Rectal smooth muscle tissue (tissue), 1 donor: ENCODE measurements around the gene TRERF1.

Experiments
- H3K27ac ChIP-seq: one replicate; pipeline ENCODE4 v1.7.0; 2013; ENCODE audit warnings: low read depth, low read length, inconsistent platforms
- H3K27me3 ChIP-seq: one replicate; pipeline ENCODE4 v1.7.0; 2013; ENCODE audit warnings: low read length; ENCODE audit not compliant: control insufficient read depth, insufficient read depth
- H3K36me3 ChIP-seq: one replicate; pipeline ENCODE4 v1.7.0; 2013; ENCODE audit warnings: low read length; ENCODE audit not compliant: control insufficient read depth, insufficient read depth
- H3K4me1 ChIP-seq: one replicate; pipeline ENCODE4 v1.7.0; 2013; ENCODE audit warnings: low read length; ENCODE audit not compliant: control insufficient read depth, insufficient read depth
- H3K4me3 ChIP-seq: one replicate; pipeline ENCODE4 v1.7.0; 2013; ENCODE audit warnings: low read length
- H3K9ac ChIP-seq: one replicate; pipeline ENCODE4 v1.7.0; 2013; ENCODE audit warnings: low read length

TRERF1 gene

DNA sequence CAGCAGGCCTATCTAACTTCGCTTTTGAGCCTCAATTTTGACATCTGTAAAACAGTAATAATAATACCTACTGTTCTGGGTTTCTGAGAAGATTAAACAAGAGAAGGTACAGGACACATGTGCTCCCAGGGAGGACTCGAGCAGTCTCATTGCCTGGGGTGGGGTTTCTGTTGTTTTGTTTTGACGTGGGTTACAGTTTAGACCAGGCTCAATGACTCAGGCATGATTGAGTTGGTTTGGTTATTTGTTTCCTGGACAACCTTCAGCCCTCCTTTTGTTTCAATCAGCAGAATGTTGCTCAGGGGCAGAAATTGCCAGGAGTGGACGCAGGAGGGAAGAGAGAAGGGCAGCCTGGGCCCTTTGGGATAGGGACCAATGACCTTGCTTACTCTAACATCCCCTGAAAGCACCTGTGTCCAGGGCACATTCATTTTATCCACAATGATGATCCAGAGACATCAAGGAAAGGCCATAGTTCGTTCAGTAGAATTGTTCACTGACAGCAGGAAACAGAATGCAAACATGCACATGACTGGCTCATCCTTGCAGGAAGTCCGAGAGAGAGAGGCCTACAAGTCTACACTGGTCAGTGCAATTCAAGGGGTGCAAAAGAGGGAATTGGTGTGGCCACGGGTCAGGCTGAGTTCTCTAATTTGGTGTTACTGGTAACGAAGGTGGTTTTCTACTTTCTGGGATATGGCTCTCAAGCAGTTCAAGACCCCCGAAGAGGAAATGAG, 159.6 kb downstream of the TRERF1 start:
- Histone ChIP-seq H3K4me1 (no peaks in the 10 kb centered on the region), H3K4me3 (no peak overlapping the region), H3K9ac (no peak overlapping the region), H3K36me3 (no peaks in the 10 kb centered on the region), H3K27me3 (no peaks in the 10 kb centered on the region), H3K27ac (no peak overlapping the region)

DNA sequence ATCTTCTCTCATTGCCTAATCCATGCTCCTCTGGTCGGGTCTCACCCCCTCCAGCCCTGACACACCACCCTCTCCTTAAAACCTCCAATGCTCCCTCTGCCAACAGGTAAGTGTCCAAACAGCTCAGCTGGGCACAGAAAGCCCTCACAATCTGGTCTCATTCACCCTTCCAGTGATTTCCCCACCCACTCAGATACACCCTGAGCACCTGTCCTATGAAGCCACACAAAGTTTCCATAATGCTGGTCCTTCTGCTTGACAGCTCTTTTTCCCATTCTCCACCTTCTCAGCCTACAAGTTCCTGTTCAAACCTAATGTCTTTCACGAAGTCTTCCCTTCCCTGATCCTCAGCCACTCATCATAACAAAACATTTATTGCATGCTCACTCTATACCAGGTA, 164.0 kb downstream of the TRERF1 start:
- H3K27ac ChIP-seq = no peak overlapping the region
- H3K27me3 ChIP-seq = no peaks in the 10 kb centered on the region
- H3K9ac ChIP-seq = no peak overlapping the region
- H3K4me1 ChIP-seq = no peaks in the 10 kb centered on the region
- no peaks in the 10 kb centered on the region for H3K36me3 ChIP-seq
- no peak overlapping the region for H3K4me3 ChIP-seq

DNA sequence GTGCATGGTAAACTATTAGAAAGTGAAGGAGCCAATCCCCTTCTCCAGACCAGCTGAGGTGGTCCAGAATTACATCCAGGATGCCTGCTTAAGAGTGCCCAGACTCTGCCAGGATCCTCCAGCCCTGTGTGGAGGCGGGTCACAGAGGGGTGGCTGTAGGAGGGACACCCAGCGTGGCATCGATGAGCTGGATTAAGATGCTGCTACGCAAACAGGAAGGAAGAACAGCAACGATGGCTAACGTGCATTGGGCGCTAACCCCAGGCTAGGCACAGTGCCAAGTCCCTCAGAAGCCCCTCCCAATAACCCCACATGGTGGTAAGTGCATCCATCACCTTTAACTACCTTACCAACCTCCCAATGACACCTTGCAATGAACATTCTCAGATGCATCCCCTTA, 170.2 kb downstream of the TRERF1 start:
- Histone ChIP-seq H3K36me3 (no peaks in the 10 kb centered on the region), H3K27ac (no peak overlapping the region), H3K9ac (no peak overlapping the region), H3K27me3 (no peaks in the 10 kb centered on the region), H3K4me3 (no peak overlapping the region), H3K4me1 (peaks cover 8% of the 10 kb centered on the region)

DNA sequence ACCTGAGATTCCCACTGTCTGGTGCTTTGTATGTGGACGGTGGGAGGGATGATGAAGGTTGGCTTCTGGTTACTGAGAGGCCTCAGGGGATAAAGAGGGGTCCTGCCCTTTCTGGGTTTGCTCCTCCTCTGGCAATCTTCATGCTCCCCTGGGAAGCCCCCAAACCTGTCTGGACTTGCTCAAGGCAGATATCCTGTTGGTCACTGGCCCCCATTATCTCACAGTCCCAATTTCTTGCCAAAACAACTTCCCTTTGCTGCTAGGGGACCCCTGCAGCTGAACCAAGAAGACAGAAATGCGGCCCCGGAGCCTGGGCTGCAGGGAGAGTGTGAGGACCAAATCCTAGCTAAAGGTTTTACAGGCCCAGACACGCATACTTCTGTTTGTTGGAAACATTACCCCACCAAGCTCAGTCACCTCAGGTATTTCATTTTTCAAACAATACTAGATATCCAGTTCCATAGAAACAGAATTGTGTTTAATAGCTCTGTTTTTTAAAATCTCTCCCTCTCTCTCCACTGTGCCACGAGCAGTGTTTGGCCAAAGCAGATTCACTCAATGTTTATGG, 170.7 kb downstream of the TRERF1 start:
- Histone ChIP-seq H3K4me1 (peaks cover 8% of the 10 kb centered on the region), H3K27me3 (no peaks in the 10 kb centered on the region), H3K9ac (no peak overlapping the region), H3K4me3 (no peak overlapping the region), H3K36me3 (no peaks in the 10 kb centered on the region), H3K27ac (no peak overlapping the region)

DNA sequence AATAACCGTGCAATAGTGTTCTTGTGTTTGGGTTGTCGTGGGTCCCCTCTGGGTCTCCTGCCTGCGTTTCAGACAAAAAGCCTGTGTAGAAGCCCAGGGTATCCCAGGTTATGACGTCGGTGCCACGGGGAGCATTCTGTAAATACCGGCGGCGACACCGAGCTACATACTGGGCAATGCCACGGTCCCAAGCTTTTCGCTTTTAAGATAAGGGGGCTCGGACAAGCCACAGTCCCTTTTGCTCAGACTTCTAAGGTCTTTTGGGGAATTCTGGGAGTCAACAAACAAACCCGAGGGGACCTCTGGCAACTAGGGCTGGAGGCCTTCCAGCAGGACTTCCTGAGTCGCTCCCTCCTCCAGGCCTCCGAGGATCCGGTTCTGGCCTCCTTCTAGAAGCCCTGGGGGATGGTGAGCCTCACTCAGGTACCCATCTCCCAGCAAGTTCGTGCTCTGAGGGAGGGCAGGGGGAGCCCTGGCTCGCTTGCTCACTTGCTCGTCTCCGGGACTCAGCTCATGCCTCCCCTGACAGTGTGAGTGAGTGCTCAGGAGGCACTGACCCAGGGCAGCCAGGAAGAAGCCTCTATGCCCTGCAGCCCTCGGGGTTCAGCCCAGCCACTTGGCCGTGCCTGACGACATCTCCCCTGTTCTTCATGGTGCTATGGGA, 171.6 kb downstream of the TRERF1 start:
- Histone ChIP-seq H3K27me3 (no peaks in the 10 kb centered on the region), H3K4me1 (peaks cover 8% of the 10 kb centered on the region), H3K4me3 (no peak overlapping the region), H3K27ac (no peak overlapping the region), H3K9ac (no peak overlapping the region), H3K36me3 (no peaks in the 10 kb centered on the region)

DNA sequence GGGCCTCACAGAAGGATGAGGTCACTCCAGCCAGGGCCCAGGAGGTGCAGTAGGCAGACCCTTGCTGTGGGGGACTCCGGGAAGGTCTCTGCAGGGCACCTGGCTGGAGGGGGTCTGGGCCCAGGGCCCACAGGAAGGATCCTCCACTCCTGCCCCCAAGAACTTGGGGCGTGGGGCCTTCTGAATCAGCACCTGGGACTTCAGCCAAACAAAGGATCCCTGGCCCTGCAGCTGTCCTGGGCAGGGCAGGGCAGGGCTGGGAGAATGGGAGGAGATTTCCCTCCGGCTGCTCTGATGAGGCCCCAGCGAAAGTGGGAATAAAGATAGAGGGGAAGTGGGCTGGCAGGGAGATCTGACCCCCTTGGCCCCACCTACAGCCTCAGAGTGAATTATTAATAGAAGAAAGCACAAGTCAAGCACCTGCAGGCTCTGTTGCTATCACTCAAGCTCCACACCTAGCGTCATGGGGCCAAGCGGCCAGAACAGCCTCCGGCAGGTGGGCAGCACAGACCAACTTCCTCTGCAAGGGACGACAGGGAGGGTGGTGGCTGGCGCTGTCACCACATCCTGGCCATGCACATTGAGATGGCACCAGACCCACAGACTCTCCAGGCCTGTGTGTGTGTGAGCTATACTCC, 172.5 kb downstream of the TRERF1 start:
- no peaks in the 10 kb centered on the region for H3K36me3 ChIP-seq
- H3K4me1 ChIP-seq = peaks cover 8% of the 10 kb centered on the region
- H3K9ac ChIP-seq = no peak overlapping the region
- H3K27me3 ChIP-seq = no peaks in the 10 kb centered on the region
- no peak overlapping the region for H3K27ac ChIP-seq
- H3K4me3 ChIP-seq = no peak overlapping the region

DNA sequence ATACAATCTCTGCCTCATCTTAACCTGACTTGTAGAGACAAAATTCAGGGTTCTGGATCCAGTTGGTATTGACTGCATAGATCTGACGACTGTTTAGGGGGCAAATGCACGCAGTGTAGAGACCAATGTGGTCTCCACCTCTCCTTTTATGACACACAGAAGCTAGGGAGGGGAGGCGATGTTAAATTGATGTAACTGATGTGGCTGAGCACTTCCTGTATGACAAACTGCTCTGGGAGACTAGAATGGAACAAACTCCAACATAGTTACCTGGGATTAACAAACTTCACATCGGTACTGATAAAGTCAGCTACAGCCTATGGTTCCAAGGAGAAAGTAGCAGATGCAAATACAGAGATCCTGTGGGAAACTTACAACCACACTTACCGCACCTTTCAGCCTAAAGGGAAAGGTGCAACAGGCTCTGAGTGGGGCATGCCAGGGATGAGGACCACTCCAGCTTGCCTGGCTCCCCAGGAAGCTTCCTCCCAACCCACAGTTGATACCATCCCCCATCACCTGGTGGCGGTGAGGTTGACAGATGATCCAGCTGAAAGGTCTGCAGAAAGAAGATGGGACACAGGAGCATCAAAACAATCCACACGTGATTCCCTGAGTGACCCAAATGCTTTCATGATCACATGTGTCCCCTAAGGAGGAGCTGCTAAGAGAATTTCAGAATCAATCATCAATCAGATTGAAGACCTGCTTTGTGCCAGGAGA, 173.4 kb downstream of the TRERF1 start:
- Histone ChIP-seq H3K27me3 (no peaks in the 10 kb centered on the region), H3K4me1 (peaks cover 8% of the 10 kb centered on the region), H3K4me3 (no peak overlapping the region), H3K27ac (no peak overlapping the region), H3K36me3 (no peaks in the 10 kb centered on the region), H3K9ac (no peak overlapping the region)

DNA sequence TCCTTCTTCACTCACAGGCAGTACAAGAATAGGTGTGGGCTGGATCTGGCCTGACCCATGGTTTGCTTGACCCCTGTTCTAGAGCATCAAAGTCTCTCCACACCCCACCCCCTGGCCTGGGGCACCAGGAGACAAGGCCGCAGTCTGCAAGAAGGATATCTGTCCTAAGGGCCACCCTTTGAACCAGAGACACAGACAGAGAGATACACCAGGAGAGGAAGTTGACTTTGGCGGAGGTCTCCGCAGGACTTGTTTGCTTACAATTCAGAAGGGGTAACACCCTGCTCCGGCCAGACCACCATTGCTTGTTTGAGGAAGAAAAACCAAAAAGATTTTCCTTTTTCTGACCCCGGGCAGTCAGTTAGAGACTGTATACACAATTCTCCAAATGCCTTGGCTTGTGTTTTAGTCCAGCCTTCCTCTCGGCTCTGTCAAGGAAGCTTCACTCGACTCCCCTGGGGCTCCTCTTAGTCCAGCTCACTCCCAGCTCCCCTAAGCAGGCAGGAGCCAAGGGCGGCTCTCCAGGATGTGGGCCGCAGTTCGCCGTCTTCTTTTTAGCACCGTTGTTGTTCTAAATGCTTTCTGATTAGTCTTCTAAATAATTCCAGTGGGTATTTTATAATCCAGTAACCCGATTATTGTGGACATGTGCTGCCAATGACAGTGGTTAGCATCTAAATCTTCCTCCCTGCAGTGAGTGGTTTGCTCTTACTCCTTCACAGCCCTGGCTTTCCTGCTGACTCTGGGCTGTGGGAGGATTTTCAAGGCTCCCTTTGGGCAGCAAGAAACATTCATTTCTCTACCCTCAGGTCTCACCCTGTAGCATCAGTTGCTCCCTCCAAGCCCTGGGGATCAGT, 175.5 kb downstream of the TRERF1 start:
- Histone ChIP-seq H3K36me3 (no peaks in the 10 kb centered on the region), H3K9ac (no peak overlapping the region), H3K27me3 (no peaks in the 10 kb centered on the region), H3K27ac (no peak overlapping the region), H3K4me1 (peaks cover 12% of the 10 kb centered on the region), H3K4me3 (no peak overlapping the region)

DNA sequence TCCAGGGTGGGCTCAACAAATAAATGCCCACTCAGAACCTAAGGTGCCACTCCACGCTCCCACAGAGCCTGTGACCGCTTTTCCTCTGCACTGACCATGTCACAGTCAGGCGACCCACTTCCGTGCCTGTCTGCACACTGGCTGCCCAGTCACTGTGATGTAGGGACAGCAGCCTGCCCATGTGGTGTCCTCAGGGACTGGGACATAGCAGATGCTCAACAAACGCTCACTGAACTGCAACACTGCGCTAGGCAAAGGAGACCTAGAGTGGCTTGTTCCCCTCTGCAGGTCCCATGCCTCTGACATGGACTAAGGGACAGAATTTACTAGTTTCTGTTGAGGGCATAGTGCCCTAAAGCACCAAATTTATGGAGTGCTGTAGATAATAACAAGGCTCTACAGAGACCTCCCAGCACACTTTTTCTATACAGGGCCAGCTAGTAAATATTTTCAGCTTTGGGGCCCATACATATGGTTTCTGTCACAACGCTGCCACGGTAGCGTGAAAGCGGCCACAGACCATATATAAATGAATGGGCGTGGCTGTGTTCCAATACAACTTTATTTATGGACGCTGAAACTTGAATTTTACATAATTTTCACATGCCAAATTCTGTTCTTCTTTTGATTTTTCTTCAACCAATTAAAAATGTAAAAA, 176.2 kb downstream of the TRERF1 start:
- no peak overlapping the region for H3K4me3 ChIP-seq
- H3K9ac ChIP-seq = no peak overlapping the region
- H3K36me3 ChIP-seq = no peaks in the 10 kb centered on the region
- peak overlapping the region; percentile 0 for H3K27ac ChIP-seq
- H3K27me3 ChIP-seq = no peaks in the 10 kb centered on the region
- peaks cover 12% of the 10 kb centered on the region for H3K4me1 ChIP-seq

DNA sequence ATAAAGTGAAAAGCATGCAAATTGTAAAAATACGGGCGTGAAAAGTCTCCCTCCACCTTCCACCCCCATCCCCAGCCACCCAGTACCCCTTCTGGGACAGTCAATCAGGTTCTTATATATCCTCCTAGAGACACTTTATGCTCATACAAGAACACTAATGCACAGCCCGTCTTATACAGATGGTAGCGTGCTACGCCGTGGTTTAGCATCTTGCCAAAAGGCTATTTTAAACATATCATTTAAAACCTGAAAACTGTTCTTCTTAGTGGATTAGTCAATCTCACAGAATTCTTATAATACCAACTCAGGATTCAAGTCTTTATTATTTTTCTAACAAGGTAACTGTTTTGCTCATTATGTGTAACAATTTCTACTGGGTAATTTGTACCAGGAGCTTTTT, 176.8 kb downstream of the TRERF1 start:
- no peaks in the 10 kb centered on the region for H3K36me3 ChIP-seq
- H3K4me1 ChIP-seq = peaks cover 11% of the 10 kb centered on the region
- H3K4me3 ChIP-seq = no peak overlapping the region
- no peaks in the 10 kb centered on the region for H3K27me3 ChIP-seq
- no peak overlapping the region for H3K9ac ChIP-seq
- H3K27ac ChIP-seq = no peak overlapping the region
